ENCODE measurements around the gene RECQL5. TPM values are rescaled to one million over a fixed set of nuclear protein-coding genes. Genes with fewer than 3 reads are reported as not detected.
"Not testable (repeated sequence)": the region's sequence is repeated elsewhere in the genome, so short reads cannot be mapped to it uniquely, and the experiment has no call there.

Gene RECQL5
- polyA plus RNA-seq, 4 donors, result 23.0 to 62.8 (median 36.7) TPM

DNA sequence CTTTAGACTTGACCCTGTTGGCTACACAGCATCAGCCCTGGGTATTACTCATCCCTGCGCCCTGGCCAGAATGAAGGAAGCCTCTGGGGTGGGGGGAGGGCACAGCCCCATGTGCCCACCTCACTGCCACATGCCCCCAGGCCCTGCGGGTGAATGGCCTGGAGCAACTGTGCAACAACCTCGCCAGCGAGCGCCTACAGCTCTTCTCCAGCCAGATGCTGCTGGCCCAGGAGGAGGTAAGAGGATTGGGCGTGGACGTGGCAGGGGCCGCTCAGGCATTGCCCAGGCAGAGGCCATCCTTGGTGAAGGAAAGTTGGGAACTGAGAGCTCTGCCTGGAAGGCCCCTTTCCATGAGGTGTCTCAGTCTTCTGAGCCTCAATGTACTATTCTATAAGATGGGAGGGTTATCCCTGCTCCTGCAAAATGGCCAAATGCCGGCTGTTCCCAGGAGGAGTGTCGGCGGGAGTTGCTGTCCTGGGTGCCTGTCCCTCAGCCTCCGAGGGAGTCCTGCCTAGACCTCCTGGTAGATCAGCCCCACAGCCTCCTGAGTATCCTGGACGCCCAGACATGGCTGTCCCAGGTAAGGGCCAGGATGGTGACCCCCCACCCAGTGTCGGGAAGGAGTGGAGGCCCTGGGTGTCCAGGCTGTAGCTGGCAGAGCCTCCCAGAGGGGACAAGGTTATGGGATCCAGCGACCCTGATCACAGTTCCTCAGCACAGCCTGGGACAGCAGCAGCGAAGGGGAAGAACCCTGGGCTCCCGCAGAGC, 70.5 kb downstream of the RECQL5 start:
- no peak for DNase-seq (ENCODE audit: low read depth in 4 of 4, low spot score in 3 of 4)

DNA sequence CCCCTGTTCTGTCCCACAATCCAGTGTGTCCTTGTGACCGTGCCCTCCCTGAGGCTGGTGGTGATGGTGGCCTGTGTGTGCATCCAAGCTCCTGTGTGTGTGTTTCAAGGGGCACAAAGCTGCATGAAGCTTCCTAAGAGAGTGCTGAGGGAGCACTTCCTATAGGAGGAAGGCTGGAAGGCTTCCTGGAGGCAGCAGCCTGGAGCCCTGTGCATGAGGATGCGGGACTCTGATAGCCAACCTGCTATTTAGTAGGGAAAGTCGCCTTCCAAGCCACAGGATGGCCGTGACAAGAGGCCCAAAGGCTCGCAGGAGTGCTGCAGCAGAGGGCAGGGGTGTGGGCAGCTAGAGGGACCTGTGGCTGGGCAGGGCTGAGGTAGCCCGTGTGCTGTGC, 71.0 kb downstream of the RECQL5 start:
- DNase-seq (ENCODE audit: low read depth in 4 of 4, low spot score in 3 of 4), result no peak

DNA sequence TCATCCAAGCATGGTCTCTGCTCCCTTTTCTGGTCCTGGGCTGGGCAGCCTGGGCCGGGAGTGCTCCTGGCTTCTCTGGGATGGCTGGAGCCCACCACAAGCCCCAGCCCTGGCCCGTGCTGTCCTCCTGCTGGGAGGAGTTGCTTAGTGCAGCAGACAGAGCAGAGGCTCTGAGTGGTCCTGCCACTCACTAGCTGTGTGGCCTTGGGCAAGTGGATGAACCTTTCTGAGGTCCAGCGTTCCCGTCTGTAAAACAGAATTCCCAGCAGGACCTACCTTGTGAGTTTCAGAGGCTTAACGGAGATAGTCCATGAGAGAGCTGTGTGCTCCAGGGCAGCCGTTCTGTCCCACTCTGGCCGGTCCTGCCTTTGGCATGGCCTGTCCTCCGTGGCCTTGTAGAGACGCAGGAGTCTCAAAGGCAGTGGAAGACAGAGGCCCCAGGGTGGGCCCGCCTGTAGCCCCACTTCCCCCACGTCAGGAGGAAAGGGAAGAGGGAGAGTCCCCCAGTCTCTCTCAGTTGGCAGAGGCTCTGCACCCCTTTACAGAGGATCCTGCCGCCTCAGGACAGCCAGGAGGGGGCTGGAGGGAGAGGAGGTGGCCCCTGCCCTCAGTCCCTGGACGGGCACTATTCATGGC, 71.6 kb downstream of the RECQL5 start:
- no peak for DNase-seq (ENCODE audit: low read depth in 4 of 4, low spot score in 3 of 4)

DNA sequence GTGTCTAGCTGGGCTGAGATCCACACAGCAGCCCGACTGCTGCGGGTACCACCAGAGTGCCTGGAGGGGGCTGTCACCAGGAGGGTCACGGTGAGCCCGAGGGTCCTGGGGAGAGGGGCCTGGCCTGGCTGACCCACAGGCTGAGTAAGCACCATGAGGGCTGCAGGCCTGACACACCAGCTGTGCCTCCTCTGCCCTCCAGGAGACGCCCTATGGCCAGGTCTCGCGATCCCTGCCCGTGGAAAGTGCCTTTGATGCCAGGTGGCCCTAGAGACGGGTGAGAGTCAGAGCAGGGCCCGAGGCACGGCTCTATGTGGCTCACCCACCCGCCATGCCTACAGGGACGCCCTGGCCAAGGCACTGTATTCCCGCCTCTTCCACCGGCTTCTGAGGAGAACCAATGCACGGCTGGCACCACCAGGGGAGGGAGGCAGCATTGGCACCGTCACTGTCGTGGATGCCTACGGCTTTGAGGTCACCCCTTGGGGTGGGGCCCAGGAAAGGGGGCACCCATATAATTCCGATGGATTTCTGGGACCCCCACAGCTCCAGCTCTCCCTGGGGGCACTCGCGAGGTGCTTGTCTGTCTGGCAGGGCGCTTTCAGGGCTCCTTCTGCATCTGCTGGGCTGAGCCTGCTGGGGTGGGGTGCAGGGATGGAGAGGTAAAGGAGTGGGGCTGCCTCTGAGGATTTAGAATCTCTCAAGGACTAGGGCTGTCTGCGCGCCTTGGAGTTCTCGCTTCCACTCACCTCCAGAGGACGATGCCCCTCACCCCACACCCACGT, 72.3 kb downstream of the RECQL5 start:
- DNase-seq (ENCODE audit: low read depth in 4 of 4, low spot score in 3 of 4), result no peak

DNA sequence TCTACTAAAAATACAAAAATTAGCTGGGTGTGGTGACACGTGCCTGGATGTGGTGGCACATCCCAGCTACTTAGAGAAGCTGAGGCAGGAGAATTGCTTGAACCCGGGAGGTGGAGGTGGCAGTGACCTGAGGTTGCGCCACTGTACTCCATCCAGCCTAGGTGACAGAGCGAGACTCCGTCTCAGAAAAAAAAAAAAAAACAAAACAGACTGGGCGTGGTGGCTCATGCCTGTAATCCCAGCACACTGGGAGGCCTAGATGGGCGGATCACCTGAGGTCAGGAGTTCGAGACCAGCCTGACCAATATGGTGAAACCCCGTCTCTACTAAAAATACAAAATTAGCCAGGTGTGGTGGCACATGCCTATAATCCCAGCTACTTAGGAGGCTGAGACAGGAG, 73.5 kb downstream of the RECQL5 start:
- not testable (repeated sequence) for DNase-seq (ENCODE audit: low read depth in 4 of 4, low spot score in 3 of 4)

DNA sequence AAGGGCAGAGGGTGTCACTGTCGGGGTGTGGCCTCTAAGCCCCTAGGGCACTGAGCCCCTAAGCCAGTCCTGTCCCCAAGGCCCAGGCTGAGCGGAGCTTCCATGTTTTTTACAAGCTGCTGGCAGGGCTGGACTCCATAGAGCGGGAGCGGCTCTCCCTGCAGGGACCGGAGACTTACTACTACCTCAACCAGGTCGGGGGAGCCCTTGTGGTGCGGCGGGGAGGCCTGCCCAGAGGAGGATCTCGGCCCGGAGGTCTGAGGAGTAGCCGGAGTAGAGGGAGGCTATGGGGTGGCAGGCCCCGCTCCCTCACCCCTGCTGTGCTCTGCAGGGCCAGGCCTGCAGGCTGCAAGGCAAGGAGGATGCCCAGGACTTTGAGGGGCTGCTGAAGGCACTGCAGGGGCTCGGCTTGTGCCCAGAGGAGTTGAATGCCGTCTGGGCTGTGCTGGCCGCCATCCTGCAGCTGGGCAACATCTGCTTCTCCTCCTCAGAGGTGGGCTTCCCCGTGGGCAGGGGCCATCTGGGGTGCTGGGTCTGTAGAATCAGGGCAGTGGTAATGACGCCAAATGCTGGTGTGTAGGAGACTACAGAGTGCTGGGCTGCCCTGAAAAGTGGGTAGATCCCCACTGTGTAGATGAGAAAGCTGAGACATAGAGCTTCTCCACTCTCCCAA, 74.5 kb downstream of the RECQL5 start:
- no peak for DNase-seq (ENCODE audit: low read depth in 4 of 4, low spot score in 3 of 4)

DNA sequence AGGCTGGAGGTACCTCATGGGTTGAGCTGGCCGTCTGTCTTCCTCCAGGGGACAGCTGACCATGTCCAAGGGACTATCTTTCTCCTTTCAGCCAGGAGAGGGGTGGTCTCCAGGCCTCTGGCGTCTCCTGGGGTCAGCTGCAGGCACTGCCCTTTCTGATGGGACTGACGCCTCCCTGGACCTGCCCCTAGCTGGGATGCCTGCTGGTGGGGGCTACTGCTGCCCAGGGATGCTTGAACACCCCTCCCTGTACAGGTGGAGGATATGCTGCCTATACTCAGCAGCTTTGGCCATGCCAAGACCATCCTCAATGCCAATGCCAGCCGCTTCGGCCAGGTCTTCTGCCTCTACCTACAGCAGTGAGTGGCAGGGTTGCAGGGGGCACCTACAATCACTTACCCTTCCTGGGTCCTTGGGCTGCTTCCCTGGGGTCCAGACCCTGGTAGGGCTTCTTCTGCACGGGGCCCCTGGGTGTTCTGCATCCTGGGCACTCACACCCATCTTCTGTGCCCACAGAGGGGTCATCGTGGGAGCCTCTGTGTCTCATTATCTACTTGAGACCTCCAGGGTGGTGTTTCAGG, 75.1 kb downstream of the RECQL5 start:
- no peak for DNase-seq (ENCODE audit: low read depth in 4 of 4, low spot score in 3 of 4)

DNA sequence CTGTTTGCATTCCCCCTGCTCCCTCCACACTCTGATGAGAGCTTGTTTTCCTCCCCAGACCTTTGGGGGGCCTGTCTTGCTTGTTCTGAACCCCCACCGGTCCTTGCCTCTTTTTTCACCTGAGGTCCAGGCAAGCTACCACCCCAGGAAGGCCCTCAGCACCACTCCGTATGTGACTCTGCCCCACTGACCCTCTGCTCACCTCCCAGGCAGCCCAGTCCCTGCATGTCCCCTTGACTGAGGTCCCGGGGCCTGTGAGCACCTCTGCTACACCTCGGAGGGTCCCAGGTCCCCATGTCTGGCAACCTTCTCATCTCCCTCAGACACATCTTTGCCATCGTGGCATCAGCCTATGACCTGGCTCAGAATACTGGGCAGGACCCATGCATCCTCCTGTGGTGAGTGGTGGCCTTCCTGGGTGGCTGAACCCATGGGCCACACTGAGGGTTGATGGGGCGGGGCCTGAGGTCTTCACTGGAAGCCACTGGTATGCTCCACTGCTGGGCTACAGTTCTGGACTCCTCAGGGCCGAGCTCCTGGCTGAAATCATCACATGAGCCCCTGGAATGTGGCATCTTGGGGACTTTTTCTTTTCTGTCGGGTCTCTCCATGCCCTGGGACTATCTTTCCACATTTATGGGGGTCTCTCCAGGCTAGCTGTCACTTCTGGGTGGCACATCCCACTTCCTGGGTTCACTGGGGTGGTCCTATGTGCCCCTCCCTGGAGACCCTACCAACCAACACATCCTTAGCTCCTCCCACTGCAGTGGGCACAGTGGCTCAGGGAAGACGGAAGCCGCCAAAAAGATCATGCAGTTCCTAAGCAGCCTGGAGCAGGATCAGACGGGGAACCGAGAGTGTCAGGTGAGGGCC, 75.9 kb downstream of the RECQL5 start:
- DNase-seq (ENCODE audit: low read depth in 4 of 4, low spot score in 3 of 4), result no peak

DNA sequence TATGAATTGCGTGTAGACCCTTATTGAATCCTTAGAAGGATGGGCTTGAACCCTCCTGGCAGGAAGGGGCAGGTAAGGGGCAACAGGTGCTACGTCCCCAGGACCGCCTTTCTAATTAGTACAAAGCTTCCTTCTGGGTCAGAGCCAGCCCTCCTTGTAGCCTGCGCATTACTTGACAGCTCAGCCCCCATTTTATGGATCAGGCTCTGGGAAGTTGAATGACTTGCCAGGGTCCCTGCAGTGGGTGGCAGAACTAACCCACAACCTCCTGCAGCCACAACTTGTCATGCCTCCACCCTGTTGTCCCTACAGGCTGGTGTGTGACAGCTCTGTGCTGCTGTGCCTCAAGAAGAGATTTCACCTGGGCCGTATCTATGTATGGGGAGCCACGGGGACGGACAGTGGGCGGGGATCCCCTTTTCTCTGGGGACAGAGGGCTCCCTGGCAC, 76.6 kb downstream of the RECQL5 start:
- no peak for DNase-seq (ENCODE audit: low read depth in 4 of 4, low spot score in 3 of 4)

DNA sequence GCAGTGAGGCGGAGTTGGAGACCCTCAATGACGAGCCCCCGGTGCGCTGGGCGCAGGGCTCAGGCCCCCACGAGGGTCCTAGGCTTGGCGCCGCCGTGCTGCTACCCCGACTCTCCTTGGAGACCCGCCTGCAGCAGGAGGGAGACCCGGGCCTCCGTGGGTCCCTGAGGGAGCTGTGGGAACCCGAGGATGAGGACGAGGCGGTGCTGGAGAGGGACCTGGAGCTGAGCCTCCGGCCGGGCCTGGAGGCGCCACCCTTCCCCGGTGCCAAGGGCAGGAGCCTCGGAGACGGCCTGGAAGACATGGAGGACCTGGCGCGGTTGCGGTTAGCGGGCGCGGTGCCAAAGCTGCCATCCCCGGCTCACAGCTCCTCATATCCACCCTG, 77.0 kb downstream of the RECQL5 start:
- DNase-seq (ENCODE audit: low read depth in 4 of 4, low spot score in 3 of 4), result no peak

DNA sequence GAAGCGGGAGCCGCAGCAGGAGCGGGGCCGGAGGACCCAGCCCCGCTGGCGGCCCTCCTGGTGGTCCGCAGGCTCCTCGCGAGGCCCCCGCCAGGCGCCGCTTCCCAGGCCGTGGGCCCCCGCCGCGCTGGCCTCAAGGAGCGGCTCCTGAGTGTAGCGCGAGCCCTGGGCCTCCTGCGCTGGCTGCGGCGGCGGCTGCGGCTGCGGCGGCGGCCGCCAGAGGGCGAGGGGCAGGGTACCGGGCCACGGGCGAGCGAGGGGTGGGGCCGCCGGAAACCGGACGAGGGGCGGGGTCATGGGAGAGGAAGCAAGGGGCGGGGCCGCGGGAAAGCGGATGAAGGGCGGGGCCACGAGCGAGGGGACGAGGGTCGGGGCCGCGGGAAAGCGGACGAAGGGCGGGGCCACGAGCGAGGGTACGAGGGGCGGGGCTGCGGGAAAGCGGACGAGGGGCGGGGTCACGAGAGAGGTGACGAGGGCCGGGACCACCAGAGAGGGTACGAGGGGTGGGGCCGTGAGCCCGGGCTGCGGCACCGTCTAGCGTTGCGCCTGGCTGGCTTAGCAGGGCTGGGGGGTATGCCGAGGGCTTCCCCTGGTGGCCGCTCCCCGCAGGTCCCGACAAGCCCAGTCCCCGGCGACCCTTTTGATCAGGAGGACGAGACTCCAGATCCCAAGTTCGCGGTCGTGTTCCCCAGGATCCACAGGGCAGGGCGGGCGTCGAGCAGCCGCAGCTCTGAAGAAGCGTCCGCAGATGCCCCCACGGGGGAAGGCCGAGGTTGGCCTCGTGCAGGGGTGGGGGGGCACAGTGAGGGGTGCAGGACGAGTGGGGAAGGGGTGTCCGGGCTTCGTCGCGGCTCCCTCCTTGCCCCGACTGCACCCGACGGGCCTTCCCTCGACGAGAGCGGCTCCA, 77.7 kb downstream of the RECQL5 start:
- peak; percentile 71 to 85 (median 84) for DNase-seq (ENCODE audit: low read depth in 4 of 4, low spot score in 3 of 4)

DNA sequence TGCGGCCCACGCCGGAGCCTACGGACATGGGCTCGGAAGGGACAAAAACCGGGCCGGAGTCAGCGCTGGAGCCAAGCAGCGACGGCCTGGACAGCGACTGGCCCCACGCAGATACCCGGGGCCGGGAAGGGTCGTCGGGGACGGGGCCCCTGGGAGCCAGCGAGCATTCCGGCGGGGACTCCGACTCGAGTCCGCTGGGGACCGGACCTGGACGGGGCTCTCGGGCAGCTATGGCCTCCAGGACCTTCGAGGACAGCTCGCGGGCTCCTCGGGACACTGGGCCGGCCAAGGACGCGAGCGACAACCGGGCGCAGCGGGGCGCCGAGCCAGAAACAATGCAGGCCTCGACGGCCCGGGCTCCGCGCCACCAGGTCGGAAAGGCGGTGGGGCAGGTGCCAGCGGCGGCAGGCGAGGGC, 78.3 kb downstream of the RECQL5 start:
- peak in 3 of 4 donors; percentile 7 to 29 (median 25) for DNase-seq (ENCODE audit: low read depth in 4 of 4, low spot score in 3 of 4)

DNA sequence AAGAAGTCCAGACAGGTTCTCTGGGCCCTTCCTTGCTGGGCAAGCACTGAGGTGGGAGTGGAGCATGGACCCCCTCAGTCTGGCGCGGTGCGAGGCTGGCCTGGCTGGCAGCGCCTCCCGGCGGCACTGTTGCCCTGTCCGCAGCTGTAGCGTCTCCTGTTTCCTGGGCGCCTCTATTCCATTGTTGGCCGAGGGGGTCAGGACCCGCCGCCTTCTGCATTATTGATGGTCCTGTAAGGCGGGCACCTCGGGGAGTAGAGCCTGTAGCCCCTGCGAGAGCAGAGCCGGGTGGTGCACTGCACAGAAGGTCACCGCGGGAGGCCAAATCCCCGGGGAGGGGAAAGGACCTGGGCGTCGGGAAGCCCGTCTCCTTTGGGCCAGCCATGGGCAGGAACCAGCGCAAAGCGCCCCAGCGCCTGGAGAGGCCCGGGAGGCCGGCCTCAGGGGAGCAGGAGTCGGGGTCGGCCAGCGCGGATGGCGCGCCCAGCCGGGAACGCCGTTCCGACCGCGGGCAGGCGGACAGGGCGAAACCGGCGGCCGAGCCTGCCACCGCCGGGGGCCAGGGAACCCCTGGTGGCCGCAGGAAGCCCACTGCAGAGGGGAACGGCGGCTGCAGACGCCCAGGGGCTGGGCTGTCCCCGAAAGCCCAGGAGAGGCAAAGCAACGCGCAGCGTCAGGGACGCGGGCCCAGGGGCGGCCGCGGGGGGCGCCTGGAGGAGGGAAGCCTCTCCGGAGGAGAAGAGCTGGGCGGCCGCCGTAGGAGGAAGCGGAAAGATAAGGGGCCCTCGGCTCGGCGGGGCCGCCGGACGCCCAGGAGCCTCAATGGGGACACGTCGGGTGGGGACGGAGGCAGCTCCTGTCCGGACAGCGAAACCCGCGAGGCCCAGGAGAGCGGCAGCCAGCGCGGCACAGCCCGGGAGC, 79.0 kb downstream of the RECQL5 start, which contains the start of gene MYO15B:
TSS of gene MYO15B (plus strand) at position 126 of the 921 bp plus-strand sequence. CDS start at position 384, 258 bp downstream.
- peak in 3 of 4 donors; percentile 35 to 50 (median 41) for DNase-seq (ENCODE audit: low read depth in 4 of 4, low spot score in 3 of 4)

DNA sequence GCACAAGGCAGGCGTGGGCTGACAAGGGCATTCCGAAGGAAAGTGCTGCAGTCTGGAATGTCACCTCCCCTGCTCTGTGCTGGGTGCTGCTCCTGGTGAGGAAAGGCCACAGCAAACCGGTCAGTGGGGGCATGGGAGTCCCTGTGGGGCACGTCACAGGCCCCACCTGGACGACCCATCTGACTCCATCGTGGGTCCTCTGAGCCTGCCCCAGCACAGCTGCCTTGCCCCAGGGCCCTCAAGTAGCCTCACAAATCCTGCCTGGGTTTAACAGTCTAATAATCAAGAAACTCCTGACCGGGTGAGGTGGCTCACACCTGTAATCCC, 82.1 kb downstream of the RECQL5 start:
- no peak for DNase-seq (ENCODE audit: low read depth in 4 of 4, low spot score in 3 of 4)

DNA sequence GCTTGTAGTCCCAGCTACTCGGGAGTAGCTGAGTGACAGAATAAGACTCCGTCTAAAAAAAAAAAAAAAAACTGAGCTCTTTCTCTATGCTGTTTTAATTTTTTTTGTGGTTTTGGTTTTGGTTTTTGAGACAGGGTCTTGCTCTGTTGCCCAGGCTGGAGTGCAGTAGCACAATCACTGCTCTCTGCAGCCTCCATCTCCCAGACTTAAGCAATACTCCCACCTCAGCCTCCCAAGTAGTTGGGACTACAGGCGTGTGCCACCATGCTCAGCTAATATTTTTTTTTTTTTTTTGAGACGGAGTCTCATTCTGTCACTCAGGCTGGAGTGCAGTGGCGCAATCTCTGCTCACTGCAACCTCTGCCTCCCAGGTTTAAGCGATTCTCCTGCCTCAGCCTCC, 83.8 kb downstream of the RECQL5 start:
- not testable (repeated sequence) for DNase-seq (ENCODE audit: low read depth in 4 of 4, low spot score in 3 of 4)

DNA sequence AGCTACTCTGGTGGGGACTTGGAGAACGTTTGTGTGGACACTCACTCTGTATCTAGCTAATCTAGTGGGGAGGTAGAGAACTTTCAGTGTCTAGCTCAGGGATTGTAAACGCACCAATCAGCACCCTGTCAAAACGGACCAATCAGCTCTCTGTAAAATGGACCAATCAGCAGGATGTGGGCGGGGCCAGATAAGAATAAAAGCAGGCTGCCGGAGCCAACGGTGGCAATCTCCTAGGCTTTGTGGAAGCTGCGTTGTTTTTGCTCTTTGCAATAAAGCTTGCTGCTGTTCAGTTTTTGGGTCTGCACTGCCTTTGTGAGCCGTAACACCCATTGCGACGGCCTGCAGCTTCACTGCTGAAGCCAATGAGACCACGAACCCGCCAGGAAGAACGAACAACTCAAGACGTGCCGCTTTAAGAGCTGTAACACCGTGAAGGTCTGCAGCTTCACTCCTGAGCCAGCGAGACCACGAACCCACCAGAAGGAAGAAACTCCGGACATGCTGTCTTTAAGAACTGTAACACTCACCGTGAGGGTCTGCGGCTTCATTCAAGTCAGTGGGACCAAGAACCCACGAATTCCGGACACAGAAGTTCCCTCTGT, 85.7 kb downstream of the RECQL5 start:
- not testable (repeated sequence) for DNase-seq (ENCODE audit: low read depth in 4 of 4, low spot score in 3 of 4)
